Neural progenitor cell (in vitro differentiated cells): Measurements from ENCODE around the gene KIFC3. TPM values are rescaled to one million over a fixed set of nuclear protein-coding genes. Genes with fewer than 3 reads are reported as not detected.

ENCODE experiments used
- DNase-seq: peaks from one replicate; pipeline ENCODE4 v3.0.0-alpha.2; 2016; ENCODE audit warnings: low spot score
- H2AFZ ChIP-seq: fragments of 200-600 bp; sonication (generic); replicated peaks from 2 replicates; pipeline ENCODE4 v1.6.1; 2016; ENCODE audit warnings: antibody characterized with exemption
- H3F3A ChIP-seq: fragments of 200-600 bp; sonication (generic); 2 replicates; pipeline ENCODE4 v1.6.1; 2016; ENCODE audit warnings: antibody characterized with exemption, low read depth
- H3K27ac ChIP-seq: fragments of 200-600 bp; sonication (generic); 2 replicates; pipeline ENCODE4 v1.5.1; 2016; ENCODE audit warnings: mild to moderate bottlenecking
- H3K27me3 ChIP-seq: fragments of 200-600 bp; sonication (generic); 2 replicates; pipeline ENCODE4 v1.6.1; 2016; ENCODE audit warnings: mild to moderate bottlenecking, moderate library complexity
- H3K36me3 ChIP-seq: fragments of 200-600 bp; sonication (generic); 2 replicates; pipeline ENCODE4 v1.5.1; 2016
- H3K4me1 ChIP-seq: fragments of 200-600 bp; sonication (generic); 2 replicates; pipeline ENCODE4 v1.6.1; 2016; ENCODE audit warnings: mixed run types
- H3K4me2 ChIP-seq: fragments of 200-600 bp; sonication (generic); 2 replicates; pipeline ENCODE4 v1.6.1; 2016
- H3K4me3 ChIP-seq: fragments of 200-600 bp; sonication (generic); 2 replicates; pipeline ENCODE4 v1.5.1; 2016
- H3K79me2 ChIP-seq: fragments of 200-600 bp; sonication (generic); 2 replicates; pipeline ENCODE4 v1.6.1; 2016; ENCODE audit warnings: low read depth
- H3K9ac ChIP-seq: fragments of 200-600 bp; sonication (generic); 2 replicates; pipeline ENCODE4 v1.6.1; 2016
- H3K9me3 ChIP-seq: fragments of 200-600 bp; sonication (generic); 2 replicates; pipeline ENCODE4 v1.5.1; 2016; ENCODE audit warnings: low read depth
- H4K20me1 ChIP-seq: fragments of 200-600 bp; sonication (generic); 2 replicates; pipeline ENCODE4 v1.6.1; 2016; ENCODE audit warnings: low read depth
- H3K27ac Mint-ChIP-seq: 3 replicates; pipeline ENCODE4 v1.8.0; 2021; ENCODE audit warnings: mixed read lengths
- H3K27me3 Mint-ChIP-seq: 2 replicates; pipeline ENCODE4 v1.8.0; 2022; ENCODE audit warnings: low read depth, mild to moderate bottlenecking, inconsistent platforms, moderate library complexity, mixed read lengths; ENCODE audit not compliant: insufficient read depth
- H3K36me3 Mint-ChIP-seq: 3 replicates; pipeline ENCODE4 v1.8.0; 2021; ENCODE audit warnings: mixed read lengths
- H3K4me1 Mint-ChIP-seq: 3 replicates; pipeline ENCODE4 v1.8.0; 2021; ENCODE audit warnings: mixed read lengths
- H3K4me3 Mint-ChIP-seq: 3 replicates; pipeline ENCODE4 v1.8.0; 2021; ENCODE audit warnings: mild to moderate bottlenecking, moderate library complexity, mixed read lengths
- H3K9me3 Mint-ChIP-seq: 3 replicates; pipeline ENCODE4 v1.8.0; 2020; ENCODE audit warnings: mixed read lengths
- CTCF ChIP-seq: fragments of 200-600 bp; sonication (generic); IDR thresholded peaks from 2 replicates; pipeline ENCODE4 v1.5.1; 2017; ENCODE audit warnings: antibody characterized with exemption, mild to moderate bottlenecking
- EZH2 ChIP-seq: fragments of 200-600 bp; sonication (generic); IDR thresholded peaks from 2 replicates; pipeline ENCODE4 v1.6.1; 2017; ENCODE audit warnings: antibody characterized with exemption, mild to moderate bottlenecking, moderate library complexity
- EZH2phosphoT487 ChIP-seq: fragments of 200-600 bp; sonication (generic); IDR thresholded peaks from 2 replicates; pipeline ENCODE4 v1.6.1; 2017; ENCODE audit warnings: antibody characterized with exemption
- total RNA-seq: library from RNA; depleted of rRNA; stranded (reverse); fragments of >200 nt; gene quantifications from 2 replicates; pipeline ENCODE4 v1.2.3, GENCODE V29; 2015; ENCODE audit warnings: low replicate concordance

The KIFC3 gene
- total RNA-seq, 1 donor from 2014 or later = 0.28 TPM

GRCh38 chr16:57761301-57761700 lies 41.0 kb downstream of the KIFC3 start:
- H3K4me3 ChIP-seq = no peak overlapping the region
- peaks cover 2% of the 10 kb centered on the region for H3K4me1 ChIP-seq
- Mint-ChIP-seq H3K9me3 (no peaks in the 10 kb centered on the region), H3K36me3 (peaks cover 3% of the 10 kb centered on the region), H3K27ac (peak overlapping the region; percentile 60), H3K4me3 (no peak overlapping the region), H3K27me3 (peaks cover 6% of the 10 kb centered on the region), H3K4me1 (peaks cover 7% of the 10 kb centered on the region)
- H4K20me1 ChIP-seq = no peaks in the 10 kb centered on the region
- no peaks in the 10 kb centered on the region for H3K79me2 ChIP-seq
- no peak overlapping the region for H2AFZ ChIP-seq
- H3F3A ChIP-seq = no peaks in the 10 kb centered on the region
- no peaks in the 10 kb centered on the region for H3K9me3 ChIP-seq
- H3K9ac ChIP-seq = no peak overlapping the region
- no peak for TF ChIP-seq EZH2phosphoT487
- TF ChIP-seq EZH2 = no peak
- no peak for TF ChIP-seq CTCF
- no peak overlapping the region for H3K27ac ChIP-seq
- no peak for DNase-seq
- H3K27me3 ChIP-seq = no peaks in the 10 kb centered on the region
- H3K36me3 ChIP-seq = no peaks in the 10 kb centered on the region
- no peak overlapping the region for H3K4me2 ChIP-seq

GRCh38 chr16:57760357-57761160 lies 41.7 kb downstream of the KIFC3 start:
- H4K20me1 ChIP-seq = no peaks in the 10 kb centered on the region
- H3K9me3 Mint-ChIP-seq = no peaks in the 10 kb centered on the region
- no peak overlapping the region for H2AFZ ChIP-seq
- peaks cover 10% of the 10 kb centered on the region for H3K27me3 Mint-ChIP-seq
- peaks cover 3% of the 10 kb centered on the region for H3K36me3 Mint-ChIP-seq
- H3K27ac ChIP-seq = no peak overlapping the region
- no peaks in the 10 kb centered on the region for H3K36me3 ChIP-seq
- H3K27me3 ChIP-seq = no peaks in the 10 kb centered on the region
- H3K9ac ChIP-seq = no peak overlapping the region
- DNase-seq = no peak
- H3K4me2 ChIP-seq = no peak overlapping the region
- H3K4me3 Mint-ChIP-seq = no peak overlapping the region
- H3K4me1 Mint-ChIP-seq = peaks cover 7% of the 10 kb centered on the region
- H3K79me2 ChIP-seq = no peaks in the 10 kb centered on the region
- H3K4me3 ChIP-seq = no peak overlapping the region
- peaks cover 2% of the 10 kb centered on the region for H3K4me1 ChIP-seq
- H3F3A ChIP-seq = no peaks in the 10 kb centered on the region
- H3K27ac Mint-ChIP-seq = no peak overlapping the region
- TF ChIP-seq EZH2 (no peak), EZH2phosphoT487 (no peak), CTCF (no peak)
- no peaks in the 10 kb centered on the region for H3K9me3 ChIP-seq

DNA sequence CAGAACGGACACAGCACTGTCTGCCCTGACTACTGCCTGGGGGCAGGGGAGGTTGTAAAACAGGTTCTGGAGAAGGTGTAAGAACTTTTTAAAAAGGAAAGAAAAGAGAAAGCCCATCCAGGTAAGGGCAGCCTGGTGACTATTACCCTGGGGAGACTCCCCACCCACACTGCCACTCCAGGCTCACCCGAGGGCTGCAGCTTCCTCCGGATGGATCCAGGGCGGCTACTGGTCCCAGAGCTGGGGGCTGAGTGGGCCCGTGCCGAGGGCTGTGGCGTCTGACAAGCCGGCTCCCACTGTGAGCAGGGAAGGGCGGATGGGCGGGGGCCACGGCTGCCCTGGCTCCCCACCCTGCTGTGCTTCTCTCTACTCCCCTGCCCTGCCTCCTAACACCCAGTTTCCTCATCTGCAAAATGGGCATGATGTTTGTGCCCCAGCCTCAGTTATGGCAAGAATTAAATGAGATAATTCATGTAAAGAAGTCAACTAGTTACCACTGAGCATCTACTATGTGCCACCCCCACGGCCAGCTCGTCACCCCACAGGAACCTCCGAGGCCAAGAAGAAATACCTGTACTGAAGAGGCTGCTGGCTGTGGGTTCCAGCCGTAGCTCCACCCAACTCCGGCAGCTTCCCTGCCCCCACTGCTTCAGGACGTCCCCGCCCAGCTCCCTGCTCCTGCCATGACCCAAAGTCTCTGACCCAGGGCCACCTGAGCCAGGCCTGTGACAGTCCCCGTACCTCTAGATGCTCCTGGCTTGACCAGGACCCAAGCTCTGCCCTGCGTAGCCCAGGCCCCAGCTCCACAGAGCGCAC lies 42.5 kb downstream of the KIFC3 start:
- no peak overlapping the region for H3K4me2 ChIP-seq
- peak overlapping the region; percentile 18 for H3K4me3 Mint-ChIP-seq
- no peak overlapping the region for H3K27ac Mint-ChIP-seq
- no peaks in the 10 kb centered on the region for H3K9me3 ChIP-seq
- H3K4me3 ChIP-seq = no peak overlapping the region
- H2AFZ ChIP-seq = no peak overlapping the region
- no peaks in the 10 kb centered on the region for H4K20me1 ChIP-seq
- H3F3A ChIP-seq = no peaks in the 10 kb centered on the region
- peaks cover 7% of the 10 kb centered on the region for H3K4me1 Mint-ChIP-seq
- H3K36me3 Mint-ChIP-seq = no peaks in the 10 kb centered on the region
- DNase-seq = no peak
- peaks cover 2% of the 10 kb centered on the region for H3K4me1 ChIP-seq
- H3K79me2 ChIP-seq = no peaks in the 10 kb centered on the region
- no peak for TF ChIP-seq CTCF
- TF ChIP-seq EZH2 = no peak
- no peak for TF ChIP-seq EZH2phosphoT487
- H3K36me3 ChIP-seq = no peaks in the 10 kb centered on the region
- no peak overlapping the region for H3K9ac ChIP-seq
- peaks cover 10% of the 10 kb centered on the region for H3K27me3 Mint-ChIP-seq
- no peaks in the 10 kb centered on the region for H3K9me3 Mint-ChIP-seq
- no peak overlapping the region for H3K27ac ChIP-seq
- H3K27me3 ChIP-seq = no peaks in the 10 kb centered on the region
